SK-N-SH (cell line): ENCODE data around the gene SLC35B3. TPM values are rescaled to one million over a fixed set of nuclear protein-coding genes. Genes with fewer than 3 reads are reported as not detected.

Source experiments
- CTCF ChIA-PET: fragments of 300-600, 350-600 bp; formaldehyde crosslinking; extraction: SDS; loops from one replicate; lab custom pipeline; 2021; lab: Yijun Ruan, JAX
- POLR2A ChIA-PET: fragments of 350-600 bp; sonication (Branson Sonifier 250); formaldehyde crosslinking; extraction: SDS; loops from one replicate; lab custom pipeline; 2020; ENCODE audit warnings: antibody characterized with exemption, inconsistent platforms; lab: Yijun Ruan, JAX
- DNase-seq: peaks from one replicate; pipeline ENCODE4 v3.0.0; 2012
- H2AFZ ChIP-seq: fragments of 200-600 bp; sonication (generic); 2 replicates; pipeline ENCODE4 v1.8.1; 2016; ENCODE audit warnings: antibody characterized with exemption, mild to moderate bottlenecking, low read depth
- H3F3A ChIP-seq: fragments of 200-600 bp; sonication (generic); replicated peaks from 2 replicates; pipeline ENCODE3; 2016; ENCODE audit warnings: antibody characterized with exemption, mild to moderate bottlenecking; ENCODE audit not compliant: insufficient read depth
- H3K27ac ChIP-seq, 2 experiments: fragments of 200-500 bp in 1 of 2; fragments of 200-600 bp in 1 of 2; sonication (Bioruptor generic) in 1 of 2; sonication (generic), shearing (Covaris generic) in 1 of 2; 2 replicates each; pipeline versions ENCODE4 v1.5.1 to v1.6.1; 2014 to 2016; ENCODE audit warnings: low read depth in 2 of 2, inconsistent platforms in 1 of 2, low read length in 1 of 2, mild to moderate bottlenecking in 1 of 2, mixed read lengths in 1 of 2
- H3K27me3 ChIP-seq: fragments of 200-600 bp; sonication (generic), shearing (Covaris generic); 2 replicates; pipeline ENCODE4 v1.6.1; 2016; ENCODE audit warnings: mixed run types; ENCODE audit not compliant: insufficient read depth
- H3K36me3 ChIP-seq, 2 experiments: fragments of 200-500 bp in 1 of 2; fragments of 200-600 bp in 1 of 2; sonication (Bioruptor generic) in 1 of 2; sonication (generic) in 1 of 2; replicated peaks in 1 of 2; 2 replicates each; pipeline versions ENCODE3 to v1.5.1; 2014 to 2016; ENCODE audit warnings: low read length in 1 of 2, mild to moderate bottlenecking in 1 of 2; ENCODE audit not compliant: insufficient read depth in 2 of 2, control insufficient read depth in 1 of 2
- H3K4me1 ChIP-seq, 2 experiments: fragments of 200-500 bp in 1 of 2; fragments of 200-600 bp in 1 of 2; sonication (Bioruptor generic) in 1 of 2; sonication (generic), shearing (Covaris generic) in 1 of 2; 2 replicates each; pipeline versions ENCODE4 v1.5.1 to v1.6.1; 2014 to 2016; ENCODE audit warnings: low read depth in 1 of 2, low read length in 1 of 2, mixed run types in 1 of 2; ENCODE audit not compliant: insufficient read depth in 2 of 2, control insufficient read depth in 1 of 2
- H3K4me2 ChIP-seq: fragments of 200-600 bp; sonication (generic), shearing (Covaris generic); 2 replicates; pipeline ENCODE4 v1.6.1; 2017; ENCODE audit warnings: mixed run types
- H3K4me3 ChIP-seq, 2 experiments: fragments of 200-500 bp in 1 of 2; fragments of 200-600 bp in 1 of 2; sonication (Bioruptor generic) in 1 of 2; sonication (generic), shearing (Covaris generic) in 1 of 2; 2 replicates each; pipeline versions ENCODE4 v1.5.1 to v1.8.1; 2014 to 2016; ENCODE audit warnings: low read depth in 2 of 2, inconsistent platforms in 1 of 2, low read length in 1 of 2, mild to moderate bottlenecking in 1 of 2, mixed read lengths in 1 of 2, moderate library complexity in 1 of 2
- H3K79me2 ChIP-seq: fragments of 200-600 bp; sonication (generic); 2 replicates; pipeline ENCODE4 v1.8.1; 2017; ENCODE audit warnings: mild to moderate bottlenecking; ENCODE audit not compliant: insufficient read depth
- H3K9ac ChIP-seq: fragments of 200-600 bp; sonication (generic); 2 replicates; pipeline ENCODE4 v1.6.1; 2017; ENCODE audit warnings: mixed run types
- H3K9me2 ChIP-seq: fragments of 200-600 bp; sonication (generic); 2 replicates; pipeline ENCODE4 v1.6.1; 2017; ENCODE audit warnings: mixed run types
- H3K9me3 ChIP-seq: fragments of 200-600 bp; sonication (generic); 2 replicates; pipeline ENCODE4 v1.6.1; 2017; ENCODE audit warnings: mixed run types, mild to moderate bottlenecking, moderate library complexity
- H4K20me1 ChIP-seq: fragments of 200-600 bp; sonication (generic); 2 replicates; pipeline ENCODE4 v1.6.1; 2017; ENCODE audit warnings: mild to moderate bottlenecking, mixed run types; ENCODE audit not compliant: insufficient read depth
- CHD2 ChIP-seq: fragments of 150-350 bp; IDR thresholded peaks from 2 replicates; pipeline ENCODE4 v1.6.1; 2018; ENCODE audit warnings: low read length; ENCODE audit not compliant: partially characterized antibody
- ELF1 ChIP-seq: IDR thresholded peaks from 2 replicates; pipeline ENCODE4 v1.4.0; 2012
- EP300 ChIP-seq, 2 experiments: IDR thresholded peaks; 2 replicates each; pipeline versions ENCODE4 v1.4.0 to v1.6.1; 2012; ENCODE audit warnings: borderline replicate concordance in 1 of 2, low read depth in 1 of 2, low read length in 1 of 2
- EZH2phosphoT487 ChIP-seq: fragments of 200-600 bp; sonication (generic); IDR thresholded peaks from 2 replicates; pipeline ENCODE4 v1.6.1; 2017; ENCODE audit warnings: low read depth, mixed run types, mild to moderate bottlenecking, antibody characterized with exemption, moderate library complexity, borderline replicate concordance
- FOSL2 ChIP-seq: IDR thresholded peaks from 2 replicates; pipeline ENCODE4 v1.4.0; 2012; ENCODE audit warnings: low read depth, mild to moderate bottlenecking, moderate library complexity, borderline replicate concordance
- FOXM1 ChIP-seq: IDR thresholded peaks from 2 replicates; pipeline ENCODE4 v1.4.0; 2012; ENCODE audit warnings: low read depth, mild to moderate bottlenecking
- GATA2 ChIP-seq: sonication (generic); formaldehyde crosslinking; IDR thresholded peaks from 2 replicates; pipeline ENCODE4 v1.5.0; 2020; ENCODE audit warnings: mild to moderate bottlenecking, missing genetic modification reagents
- MXI1 ChIP-seq: IDR thresholded peaks from 2 replicates; pipeline ENCODE4 v1.6.1; 2012; ENCODE audit warnings: mild to moderate bottlenecking, low read depth, low read length, improper control_type of control experiment
- NFIC ChIP-seq: IDR thresholded peaks from 2 replicates; pipeline ENCODE4 v1.4.0; 2012; ENCODE audit warnings: borderline replicate concordance
- PBX3 ChIP-seq: IDR thresholded peaks from 2 replicates; pipeline ENCODE4; 2012
- RAD21 ChIP-seq: IDR thresholded peaks from 2 replicates; pipeline ENCODE4 v1.6.1; 2012; ENCODE audit warnings: mild to moderate bottlenecking, low read length
- SIN3A ChIP-seq: IDR thresholded peaks from 2 replicates; pipeline ENCODE4 v1.6.1; 2012; ENCODE audit warnings: low read depth, mild to moderate bottlenecking, low read length, moderate library complexity, borderline replicate concordance
- TAF1 ChIP-seq: IDR thresholded peaks from 2 replicates; pipeline ENCODE4 v1.6.1; 2012; ENCODE audit warnings: low read depth, mild to moderate bottlenecking, low read length, moderate library complexity, borderline replicate concordance
- TCF12 ChIP-seq: IDR thresholded peaks from 2 replicates; pipeline ENCODE4 v1.4.0; 2012
- USF1 ChIP-seq: IDR thresholded peaks from 2 replicates; pipeline ENCODE4 v1.4.0; 2012; ENCODE audit warnings: low read depth, borderline replicate concordance
- USF2 ChIP-seq: fragments of 150-350 bp; IDR thresholded peaks from 2 replicates; pipeline ENCODE4 v1.6.1; 2017; ENCODE audit warnings: antibody characterized with exemption, low read length, low read depth, borderline replicate concordance
- WGBS: methylation state at CpG from one replicate; pipeline ENCODE4 v1.1.6; 2017; ENCODE audit warnings: low lambda C conversion rate; 5-methylcytosine and 5-hydroxymethylcytosine counted together
- polyA plus RNA-seq, 3 experiments: library from polyadenylated mRNA; depleted of rRNA; stranded (reverse); fragments of >200 nt; gene quantifications; 2 replicates each; pipeline ENCODE4 v1.2.3, GENCODE V29; 2012
- TF ChIP-seq, protein P1 (sequence below): IDR thresholded peaks from 2 replicates; pipeline ENCODE4 v1.4.0; 2012; ENCODE audit warnings: low read depth, borderline replicate concordance
- TF ChIP-seq, protein P2 (sequence below): fragments of 200-600 bp; sonication (generic); IDR thresholded peaks from 2 replicates; pipeline ENCODE4 v1.6.1; 2017; ENCODE audit warnings: antibody characterized with exemption, mild to moderate bottlenecking, moderate library complexity

SLC35B3 gene
- polyA plus RNA-seq, 1 of the 3 experiments (the other 2 are of a cell fraction), result 11.0 TPM

- Histone ChIP-seq H3K4me1 (no peaks in the 10 kb centered on the region), H4K20me1 (no peaks in the 10 kb centered on the region), H3K9me2 (no peaks in the 10 kb centered on the region), H3K4me2 (no peak overlapping the region), H3K27me3 (no peaks in the 10 kb centered on the region), H3K27ac (no peak overlapping the region), H3K9ac (no peak overlapping the region), H2AFZ (no peak overlapping the region), H3K4me3 (no peak overlapping the region), H3K79me2 (no peaks in the 10 kb centered on the region), H3K36me3 (peaks cover 71 to 86% of the 10 kb centered on the region in 2 experiments), H3F3A (no peaks in the 10 kb centered on the region), H3K9me3 (no peaks in the 10 kb centered on the region)
- WGBS, result over 99% methylated on average over 3 of the region's 3 CpGs
- TF ChIP-seq, protein P1, sequence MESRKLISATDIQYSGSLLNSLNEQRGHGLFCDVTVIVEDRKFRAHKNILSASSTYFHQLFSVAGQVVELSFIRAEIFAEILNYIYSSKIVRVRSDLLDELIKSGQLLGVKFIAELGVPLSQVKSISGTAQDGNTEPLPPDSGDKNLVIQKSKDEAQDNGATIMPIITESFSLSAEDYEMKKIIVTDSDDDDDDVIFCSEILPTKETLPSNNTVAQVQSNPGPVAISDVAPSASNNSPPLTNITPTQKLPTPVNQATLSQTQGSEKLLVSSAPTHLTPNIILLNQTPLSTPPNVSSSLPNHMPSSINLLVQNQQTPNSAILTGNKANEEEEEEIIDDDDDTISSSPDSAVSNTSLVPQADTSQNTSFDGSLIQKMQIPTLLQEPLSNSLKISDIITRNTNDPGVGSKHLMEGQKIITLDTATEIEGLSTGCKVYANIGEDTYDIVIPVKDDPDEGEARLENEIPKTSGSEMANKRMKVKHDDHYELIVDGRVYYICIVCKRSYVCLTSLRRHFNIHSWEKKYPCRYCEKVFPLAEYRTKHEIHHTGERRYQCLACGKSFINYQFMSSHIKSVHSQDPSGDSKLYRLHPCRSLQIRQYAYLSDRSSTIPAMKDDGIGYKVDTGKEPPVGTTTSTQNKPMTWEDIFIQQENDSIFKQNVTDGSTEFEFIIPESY, result no peak
- TF ChIP-seq USF2, result no peak
- no peak for TF ChIP-seq SIN3A
- no peak for TF ChIP-seq PBX3
- TF ChIP-seq MXI1, result no peak
- TF ChIP-seq TCF12, result no peak
- no peak for DNase-seq
- POLR2A ChIA-PET, result no interaction called here
- CTCF ChIA-PET, result no interaction called here
Observed at GRCh38 chr6:8420031-8420588, 15.2 kb downstream of the SLC35B3 start.

- Histone ChIP-seq H3K79me2 (no peaks in the 10 kb centered on the region), H3K9me3 (no peaks in the 10 kb centered on the region), H3K4me1 (no peaks in the 10 kb centered on the region), H2AFZ (no peak overlapping the region), H3F3A (no peaks in the 10 kb centered on the region), H3K9ac (no peak overlapping the region), H3K9me2 (no peaks in the 10 kb centered on the region), H3K27me3 (no peaks in the 10 kb centered on the region), H3K27ac (no peak overlapping the region), H3K36me3 (peaks cover 85 to 95% of the 10 kb centered on the region in 2 experiments), H3K4me2 (no peak overlapping the region), H4K20me1 (no peaks in the 10 kb centered on the region), H3K4me3 (no peak overlapping the region)
- POLR2A ChIA-PET, result no interaction called here
- TF ChIP-seq EP300 (IDR thresholded peaks at IDR 0.05; ENCODE audit: borderline replicate concordance in 1 of 2, low read depth in 1 of 2, low read length in 1 of 2), result no peak
- TF ChIP-seq TAF1, result no peak
- no peak for TF ChIP-seq USF1
- TF ChIP-seq NFIC, result no peak
- TF ChIP-seq CHD2, result no peak
- no peak for TF ChIP-seq RAD21
- TF ChIP-seq, protein P1, result no peak
- TF ChIP-seq GATA2, result no peak
- no peak for TF ChIP-seq ELF1
- no peak for TF ChIP-seq EZH2phosphoT487
- TF ChIP-seq FOSL2, result no peak
- TF ChIP-seq FOXM1, result no peak
- TF ChIP-seq, protein P2, sequence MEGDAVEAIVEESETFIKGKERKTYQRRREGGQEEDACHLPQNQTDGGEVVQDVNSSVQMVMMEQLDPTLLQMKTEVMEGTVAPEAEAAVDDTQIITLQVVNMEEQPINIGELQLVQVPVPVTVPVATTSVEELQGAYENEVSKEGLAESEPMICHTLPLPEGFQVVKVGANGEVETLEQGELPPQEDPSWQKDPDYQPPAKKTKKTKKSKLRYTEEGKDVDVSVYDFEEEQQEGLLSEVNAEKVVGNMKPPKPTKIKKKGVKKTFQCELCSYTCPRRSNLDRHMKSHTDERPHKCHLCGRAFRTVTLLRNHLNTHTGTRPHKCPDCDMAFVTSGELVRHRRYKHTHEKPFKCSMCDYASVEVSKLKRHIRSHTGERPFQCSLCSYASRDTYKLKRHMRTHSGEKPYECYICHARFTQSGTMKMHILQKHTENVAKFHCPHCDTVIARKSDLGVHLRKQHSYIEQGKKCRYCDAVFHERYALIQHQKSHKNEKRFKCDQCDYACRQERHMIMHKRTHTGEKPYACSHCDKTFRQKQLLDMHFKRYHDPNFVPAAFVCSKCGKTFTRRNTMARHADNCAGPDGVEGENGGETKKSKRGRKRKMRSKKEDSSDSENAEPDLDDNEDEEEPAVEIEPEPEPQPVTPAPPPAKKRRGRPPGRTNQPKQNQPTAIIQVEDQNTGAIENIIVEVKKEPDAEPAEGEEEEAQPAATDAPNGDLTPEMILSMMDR, result no peak
- DNase-seq, result no peak
- CTCF ChIA-PET, result interaction anchor here (1.2 kb wide), 1 partner anchor 197 kb away, joined by 3 read pairs; no protein-coding TSS in a partner anchor
- WGBS, result 85% methylated on average over 2 of the region's 2 CpGs
Observed at GRCh38 chr6:8415913-8416312, 19.4 kb downstream of the SLC35B3 start.
